Measurements from ENCODE around the gene TMCO4.

Gene TMCO4

GRCh38 chr1:19831441-19831840 lies 31.7 kb upstream of the TMCO4 start:
- no peak for TF ChIP-seq CTCF (IDR thresholded peaks at IDR 0.05)

GRCh38 chr1:19828546-19828945 lies 28.8 kb upstream of the TMCO4 start:
- no peak for TF ChIP-seq CTCF (IDR thresholded peaks at IDR 0.05)

- no peak for TF ChIP-seq CTCF (IDR thresholded peaks at IDR 0.05)
Observed at GRCh38 chr1:19825298-19825697, 25.6 kb upstream of the TMCO4 start.

- no peak for TF ChIP-seq CTCF (IDR thresholded peaks at IDR 0.05)
Observed at GRCh38 chr1:19824541-19824940, 24.8 kb upstream of the TMCO4 start.

GRCh38 chr1:19824036-19824435 lies 24.3 kb upstream of the TMCO4 start:
- no peak for TF ChIP-seq CTCF (IDR thresholded peaks at IDR 0.05)

GRCh38 chr1:19819701-19820100 lies 20.0 kb upstream of the TMCO4 start:
- TF ChIP-seq CTCF (IDR thresholded peaks at IDR 0.05) = no peak

GRCh38 chr1:19818324-19818723 lies 18.6 kb upstream of the TMCO4 start:
- TF ChIP-seq CTCF (IDR thresholded peaks at IDR 0.05) = no peak

GRCh38 chr1:19817160-19817559 lies 17.4 kb upstream of the TMCO4 start:
- no peak for TF ChIP-seq CTCF (IDR thresholded peaks at IDR 0.05)

All from LNCAP (cell line).